A172 (cell line): ENCODE measurements around the gene ADGRL1. TPM values are rescaled to one million over a fixed set of nuclear protein-coding genes. Genes with fewer than 3 reads are reported as not detected.

Experiments
- DNase-seq: peaks from one replicate; pipeline ENCODE4 v3.0.0-alpha.2; 2015; ENCODE audit warnings: low spot score
- total RNA-seq: library from RNA; depleted of rRNA; stranded (reverse); fragments of >200 nt; shearing (Covaris generic); gene quantifications from 2 replicates; pipeline ENCODE4 v1.2.3, GENCODE V29; 2014

ADGRL1 gene
- total RNA-seq, 1 experiment from 2014 or later, result 5.1 TPM

DNA sequence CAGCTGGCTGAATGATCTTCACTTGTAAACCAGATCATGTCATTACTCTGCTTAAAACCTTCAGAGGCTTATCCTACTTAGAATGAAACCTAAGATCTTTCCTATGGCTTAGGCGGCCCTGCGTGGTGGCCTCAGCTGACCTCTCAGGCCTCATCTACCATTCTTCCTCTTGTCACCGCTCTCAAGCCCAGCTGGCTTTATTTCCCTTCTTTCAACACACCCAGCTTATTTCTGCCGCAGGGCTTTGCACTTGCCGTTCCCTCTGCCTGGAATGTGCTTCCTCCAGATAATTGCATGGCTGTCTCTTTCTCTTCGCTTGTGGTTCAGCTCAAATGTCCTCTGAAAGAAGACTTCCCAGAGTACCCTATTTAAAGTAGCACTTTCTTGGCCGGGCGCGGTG lies 66.0 kb downstream of the ADGRL1 start:
- no peak for DNase-seq

GRCh38 chr19:14138576-14139265 lies 67.2 kb downstream of the ADGRL1 start:
- no peak for DNase-seq

GRCh38 chr19:14136509-14137281 lies 69.3 kb downstream of the ADGRL1 start, which contains the start of gene ASF1B:
Gene ASF1B, minus strand, starts transcription at chr19:14136589. Its CDS starts 133 bp downstream, at chr19:14136456.
- peak; percentile 99 for DNase-seq

DNA sequence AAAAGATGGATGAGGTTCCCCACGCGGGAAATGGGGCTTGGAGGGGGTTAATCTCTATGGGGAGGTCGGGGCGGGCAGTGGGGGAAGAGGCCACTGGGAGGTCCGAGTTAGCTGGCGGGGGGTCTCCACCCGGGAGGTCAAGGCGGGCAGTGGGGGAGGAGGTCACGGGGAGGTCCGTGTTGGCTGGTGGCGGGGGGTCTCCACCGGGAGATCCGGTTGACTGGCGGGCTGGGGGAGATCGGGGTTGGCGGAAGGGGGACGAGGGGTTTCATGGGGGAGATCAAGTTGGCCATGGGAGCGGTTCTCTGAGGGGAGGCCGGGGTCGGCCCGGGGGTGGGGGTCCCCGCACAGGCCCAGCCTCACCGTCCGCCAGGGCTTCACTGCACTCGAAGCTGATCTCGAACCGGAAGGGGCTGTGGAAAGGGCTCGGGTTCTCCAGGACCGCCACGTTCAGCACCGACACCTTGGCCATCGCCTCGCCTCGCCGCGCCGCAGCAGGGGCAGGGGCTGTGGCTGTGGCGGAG lies 69.9 kb downstream of the ADGRL1 start:
- DNase-seq, result no peak

DNA sequence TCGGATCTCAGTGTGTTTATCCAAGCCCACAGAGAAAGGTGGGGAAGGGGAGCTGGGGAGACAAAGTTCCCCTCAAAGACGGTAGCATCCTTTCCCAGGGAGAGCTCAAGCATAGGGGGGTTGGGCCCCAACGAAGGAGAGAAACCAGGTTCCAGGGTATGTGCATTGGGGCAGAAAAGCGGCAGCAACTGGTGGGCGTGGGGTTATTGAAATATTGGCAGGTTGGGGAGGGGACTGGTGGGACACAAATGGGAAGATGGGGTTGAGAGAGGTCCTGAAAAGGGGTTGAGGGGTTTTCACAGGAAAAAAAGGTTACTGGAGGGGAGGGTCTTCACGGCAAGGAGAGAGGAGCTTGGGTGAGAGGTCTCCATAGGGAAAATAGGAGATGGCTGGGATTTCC lies 70.6 kb downstream of the ADGRL1 start:
- no peak for DNase-seq

DNA sequence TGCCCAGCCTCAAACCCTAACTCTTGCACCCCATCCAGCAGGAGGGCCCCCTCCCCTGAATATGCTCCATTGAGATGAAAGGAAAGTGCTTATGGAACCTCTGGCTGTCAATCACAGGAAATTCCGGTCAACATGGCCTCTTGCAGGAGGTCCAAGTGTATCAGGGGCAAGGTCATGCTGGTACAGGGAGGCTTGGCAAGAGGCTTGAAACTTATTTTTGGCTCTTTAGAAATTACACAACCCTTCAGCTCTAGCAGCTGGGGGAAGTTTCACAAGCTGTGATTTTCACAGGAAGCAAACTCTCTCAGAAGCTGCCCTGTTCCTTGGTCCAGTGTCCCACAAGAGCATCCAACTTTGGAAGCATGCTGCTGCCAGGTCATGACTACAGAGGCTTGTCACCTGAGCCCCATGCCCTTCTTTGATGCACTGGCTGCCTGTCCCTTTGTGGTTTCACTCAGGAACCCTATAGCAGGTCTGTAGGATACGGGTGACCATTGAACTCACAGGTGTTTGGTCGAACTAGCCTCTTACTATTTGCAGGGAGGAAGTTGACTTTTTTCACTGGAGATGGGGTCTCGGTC lies 78.0 kb downstream of the ADGRL1 start:
- DNase-seq, result no peak

DNA sequence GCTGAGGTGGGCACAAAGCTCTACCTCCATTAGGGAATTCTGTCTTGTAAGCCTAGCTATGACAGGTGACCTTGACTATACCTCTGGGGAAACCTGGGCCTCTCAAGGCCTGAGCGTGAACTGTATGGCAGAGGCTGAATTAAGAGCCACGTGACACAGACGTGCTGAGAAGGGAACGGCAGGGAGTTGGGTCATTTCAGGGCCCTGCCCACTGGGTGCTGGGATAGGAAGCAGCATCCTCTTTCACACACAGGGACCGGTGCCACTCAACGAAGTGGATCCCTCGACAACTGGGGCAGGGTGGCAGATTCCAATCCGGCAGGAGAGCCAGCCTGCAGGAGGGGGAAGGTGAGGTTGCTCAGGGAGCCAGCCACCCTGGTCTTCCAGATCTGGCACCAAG lies 78.8 kb downstream of the ADGRL1 start:
- DNase-seq, result no peak

DNA sequence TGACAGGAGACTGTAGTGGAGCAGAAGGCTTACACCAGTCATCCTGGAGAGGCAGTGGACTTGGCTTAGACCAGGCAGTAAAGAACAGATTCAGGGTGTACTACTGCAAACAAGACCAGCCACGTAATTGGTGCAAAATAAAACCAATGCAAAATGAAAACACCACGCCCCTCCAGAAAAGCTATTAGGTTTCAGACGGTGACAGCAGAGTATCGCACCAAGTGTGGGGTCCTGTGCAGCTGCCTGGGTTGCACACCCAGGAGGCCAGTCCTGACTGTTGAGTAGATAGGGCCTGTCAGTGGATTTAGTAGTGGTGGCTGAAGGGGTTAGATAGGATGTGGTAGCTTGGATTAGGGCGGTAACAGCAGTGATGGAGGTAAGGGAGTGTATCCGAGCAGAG lies 83.0 kb downstream of the ADGRL1 start:
- DNase-seq, result no peak

DNA sequence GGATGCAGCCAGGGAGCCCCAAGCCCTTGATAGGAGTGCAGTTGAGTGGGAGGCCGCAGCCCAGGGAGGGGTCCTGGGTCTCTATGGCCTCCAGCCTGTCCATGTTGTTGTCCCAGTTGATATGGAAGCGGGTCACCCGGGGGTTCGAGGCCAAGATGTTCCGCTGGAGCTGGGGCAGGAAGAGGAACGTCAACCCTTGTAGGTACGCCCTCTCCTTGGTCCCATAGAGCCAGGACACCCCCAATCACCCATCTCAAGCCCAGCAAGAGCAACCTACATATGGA lies 85.5 kb downstream of the ADGRL1 start:
- DNase-seq, result no peak

DNA sequence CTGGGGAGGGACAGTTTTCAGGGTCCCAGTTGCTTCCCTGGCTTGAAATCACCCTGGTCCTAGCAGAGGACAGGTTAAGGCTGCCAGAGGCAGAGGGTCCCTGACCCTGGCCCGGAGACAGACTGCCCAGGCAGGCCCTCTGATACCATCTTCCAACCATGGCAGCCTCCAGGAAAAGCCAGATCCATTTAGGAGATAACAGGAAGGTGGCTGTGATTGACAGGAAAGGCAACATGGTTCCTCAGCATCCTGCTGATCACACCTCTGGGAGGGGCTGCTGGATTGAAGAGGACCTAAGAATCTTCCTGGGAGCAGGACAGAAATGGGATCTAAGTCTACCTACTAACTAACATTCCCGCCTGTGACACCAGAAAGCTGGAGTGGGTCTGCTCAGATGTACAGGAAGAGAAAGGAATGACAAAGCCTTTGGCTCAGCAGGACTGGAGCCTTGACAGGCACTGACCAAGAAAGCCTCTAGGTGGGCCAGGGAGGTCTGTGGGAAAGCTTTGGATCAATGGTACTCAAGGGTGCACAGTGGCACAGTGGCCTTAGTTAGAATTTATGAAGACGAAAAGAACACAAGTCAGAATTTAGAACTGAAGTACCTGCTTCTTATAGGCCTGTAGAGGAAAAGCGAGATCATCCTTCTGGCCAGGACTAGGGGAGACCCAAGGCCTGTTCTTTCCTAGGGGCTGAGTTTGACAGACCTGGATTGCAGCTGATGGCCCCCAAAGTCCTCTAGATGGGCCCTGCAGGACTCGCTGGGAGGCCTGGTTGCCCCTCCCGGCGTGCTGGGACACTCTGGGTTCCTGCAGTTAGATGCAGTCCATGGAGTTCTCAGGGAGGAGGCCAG lies 86.1 kb downstream of the ADGRL1 start:
- DNase-seq, result no peak

DNA sequence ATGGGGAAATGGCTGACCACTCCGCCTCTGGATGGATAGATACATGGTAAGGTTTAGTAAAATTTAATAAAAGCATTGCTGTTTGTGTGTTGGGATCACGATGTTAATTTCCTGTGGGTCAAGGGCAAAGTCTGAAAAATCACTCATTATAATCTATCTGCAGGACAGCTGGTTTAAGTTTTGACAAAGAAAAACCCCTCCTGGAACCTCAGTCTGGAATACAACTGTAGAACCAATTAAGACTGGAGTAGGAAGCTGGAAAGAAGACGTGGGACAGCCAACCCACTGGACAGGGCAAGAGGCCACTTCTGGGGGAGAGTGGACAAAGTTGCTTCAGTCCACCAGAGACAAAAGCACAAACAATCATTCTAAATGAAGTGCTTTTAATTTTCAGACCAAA lies 86.8 kb downstream of the ADGRL1 start:
- no peak for DNase-seq

DNA sequence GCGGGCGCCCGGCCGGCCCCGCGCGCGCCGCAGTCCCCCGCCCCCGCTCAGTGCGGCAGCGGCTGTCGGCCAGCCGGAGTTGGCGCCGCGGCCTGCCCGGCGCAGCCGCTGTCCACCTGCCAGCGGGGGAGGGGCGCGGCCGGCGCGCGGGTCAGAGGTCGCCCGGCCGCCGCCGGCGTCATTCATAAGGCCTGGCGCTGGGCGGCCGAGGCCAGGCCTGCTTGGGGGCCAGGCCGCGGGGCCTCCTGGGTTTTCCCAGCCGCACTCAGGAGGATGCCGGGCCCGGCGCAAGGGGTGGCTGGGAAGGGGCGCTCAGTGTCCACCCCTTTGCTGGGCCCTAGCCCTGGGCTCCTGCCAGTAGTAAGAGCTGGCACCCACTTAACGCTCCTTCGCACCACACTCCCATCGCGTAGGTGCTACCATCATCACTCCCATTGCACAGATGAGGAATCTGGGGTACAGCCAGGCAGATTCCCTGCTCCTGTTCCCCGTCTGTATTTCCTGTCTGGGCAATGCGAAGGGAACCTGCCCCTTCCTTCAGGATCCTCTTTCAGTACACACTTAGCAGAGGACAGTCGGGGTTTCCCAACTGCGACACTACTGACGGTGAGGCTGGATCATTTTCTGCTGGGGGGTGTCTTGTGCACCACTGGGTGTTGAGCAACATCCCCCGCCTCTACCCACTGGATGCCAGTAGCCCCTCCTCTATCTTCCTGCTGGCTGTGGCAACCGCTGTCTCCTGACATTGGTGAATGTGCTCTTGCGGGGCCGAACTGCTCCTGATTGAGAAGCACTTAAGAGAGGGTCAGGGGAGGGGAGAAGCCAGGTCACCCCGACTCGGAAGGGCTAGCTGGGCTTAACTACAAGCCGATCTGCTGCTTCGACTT lies 87.6 kb downstream of the ADGRL1 start:
- peak; percentile 63 for DNase-seq

DNA sequence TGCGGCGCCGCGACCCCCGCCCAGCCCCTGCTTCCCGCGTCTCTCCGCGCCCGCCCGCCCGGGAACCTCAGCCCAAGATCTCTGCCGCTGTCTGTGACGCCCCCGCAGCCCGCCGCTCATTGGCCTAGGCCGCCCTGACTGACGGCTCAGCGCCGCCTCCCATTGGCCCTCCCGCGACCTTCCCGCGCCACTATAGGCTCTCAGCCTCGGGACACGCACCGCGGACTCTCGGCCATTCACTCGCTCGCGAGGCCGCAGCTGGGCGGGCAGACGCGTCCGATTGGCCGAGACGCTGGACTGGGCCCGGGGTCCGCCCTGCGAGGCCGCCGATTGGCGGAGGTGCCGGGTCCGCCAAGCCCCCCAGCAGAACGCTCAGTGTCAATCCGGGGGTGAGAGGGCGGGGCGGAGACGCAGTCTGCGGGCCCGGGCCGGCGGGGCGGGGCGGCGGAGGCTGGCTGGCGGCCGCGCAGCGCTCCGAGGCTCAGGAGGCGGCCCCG lies 88.3 kb downstream of the ADGRL1 start, which contains the start of gene PRKACA:
Gene PRKACA (minus strand): TSS at position 95 of the 497 bp plus-strand sequence. CDS start 215 bp downstream, outside the sequence.
- peak; percentile 96 for DNase-seq

GRCh38 chr19:14116918-14117578 lies 88.9 kb downstream of the ADGRL1 start:
- no peak for DNase-seq

GRCh38 chr19:14116525-14116917 lies 89.4 kb downstream of the ADGRL1 start:
- no peak for DNase-seq

DNA sequence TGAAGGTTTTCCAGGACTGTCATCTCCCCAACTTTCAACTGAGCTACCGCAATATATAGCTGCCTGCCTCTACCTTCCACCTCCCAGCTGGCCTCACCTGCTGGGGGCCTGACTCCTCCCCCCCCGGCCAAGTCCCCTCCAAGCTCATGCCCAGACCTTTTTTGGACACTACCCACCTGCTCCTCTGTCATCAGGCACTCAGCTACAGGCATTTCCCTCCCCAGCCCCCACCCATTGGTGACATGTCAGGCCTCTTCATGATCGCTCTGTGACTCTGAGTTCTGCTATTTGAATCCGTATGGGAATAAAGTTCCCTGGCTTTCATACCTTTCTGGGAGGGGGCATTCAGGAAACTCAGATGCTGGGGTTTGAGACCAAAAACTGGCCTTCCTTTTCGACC lies 90.2 kb downstream of the ADGRL1 start:
- no peak for DNase-seq

DNA sequence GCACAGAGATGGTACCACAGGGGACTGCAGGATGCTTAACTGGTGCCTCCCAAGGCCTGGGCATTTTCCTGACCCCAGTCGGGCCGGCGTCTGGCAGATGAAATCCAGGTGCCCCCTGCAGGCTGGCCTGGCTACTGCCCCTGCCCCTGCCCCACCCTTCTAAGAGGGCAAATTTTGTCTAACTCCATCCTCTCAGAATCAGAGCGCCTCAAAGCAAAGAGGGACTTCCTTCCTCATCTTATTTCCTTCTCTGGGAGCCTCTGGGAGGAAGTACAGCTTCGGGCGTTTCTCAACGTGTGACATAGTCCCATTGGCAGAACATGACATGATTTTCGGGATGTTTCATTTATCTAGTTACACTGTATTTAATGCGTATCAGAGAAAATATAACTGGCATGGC lies 91.1 kb downstream of the ADGRL1 start:
- peak; percentile 26 for DNase-seq

GRCh38 chr19:14114439-14114838 lies 91.5 kb downstream of the ADGRL1 start:
- no peak for DNase-seq

GRCh38 chr19:14113762-14114414 lies 92.1 kb downstream of the ADGRL1 start:
- DNase-seq, result no peak
